Measurements from ENCODE around the gene CDCA7L. TPM values are rescaled to one million over a fixed set of nuclear protein-coding genes. Genes with fewer than 3 reads are reported as not detected.

CDCA7L gene
- total RNA-seq, 1 donor from 2014 or later, result 15.2 TPM

DNA sequence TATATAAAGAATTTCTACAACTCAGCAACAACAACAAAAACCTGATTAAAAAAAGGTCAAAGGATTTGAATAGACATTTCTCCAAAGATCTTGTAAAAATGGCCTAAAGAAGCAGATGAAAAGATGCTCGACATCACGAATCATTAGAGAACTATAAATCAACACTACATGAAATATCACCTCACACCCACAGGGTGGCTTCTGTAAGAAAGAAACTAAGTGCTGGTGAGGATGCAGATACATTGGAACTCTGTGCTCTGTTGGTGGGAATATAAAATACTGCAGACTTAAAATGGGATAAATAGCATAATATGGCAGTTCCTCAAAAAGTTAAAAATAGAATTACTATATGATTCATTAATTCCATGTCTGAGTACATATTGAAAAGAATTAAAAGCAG, 38.3 kb upstream of the CDCA7L start:
- H3K4me3 ChIP-seq (ENCODE audit: insufficient read depth, low read depth, low read length), result no peak overlapping the region
- H3K9ac ChIP-seq (ENCODE audit: low read length), result no peak overlapping the region
- no peak overlapping the region for H3K4me2 ChIP-seq (ENCODE audit: low read length)
- no peak for FAIRE-seq
- H2AFZ ChIP-seq (ENCODE audit: low read depth, low read length), result no peak overlapping the region
- TF ChIP-seq CTCF (IDR thresholded peaks at IDR 0.05; ENCODE audit: insufficient read depth, low read depth, low read length) (no peak), EZH2 (IDR thresholded peaks at IDR 0.05; ENCODE audit: insufficient read depth, low read length) (no peak)
- no peaks in the 10 kb centered on the region for H3K4me1 Mint-ChIP-seq (ENCODE audit: low read depth, unreplicated experiment)
- H3K4me3 Mint-ChIP-seq (ENCODE audit: unreplicated experiment), result no peak overlapping the region
- no peaks in the 10 kb centered on the region for H3K36me3 Mint-ChIP-seq (ENCODE audit: low read depth, unreplicated experiment)
- H4K20me1 ChIP-seq (ENCODE audit: insufficient read depth, low read length), result no peaks in the 10 kb centered on the region
- DNase-seq (ENCODE audit: low read depth), result no peak
- no peaks in the 10 kb centered on the region for H3K27me3 Mint-ChIP-seq (ENCODE audit: low read depth, unreplicated experiment)
- no peaks in the 10 kb centered on the region for H3K27me3 ChIP-seq (ENCODE audit: insufficient read depth, low read length)
- no peaks in the 10 kb centered on the region for H3K79me2 ChIP-seq (ENCODE audit: insufficient read depth, low read length)
- no peaks in the 10 kb centered on the region for H3K36me3 ChIP-seq (ENCODE audit: insufficient read depth, low read length)
- H3K27ac ChIP-seq (ENCODE audit: low read depth, low read length), result no peak overlapping the region
- no peaks in the 10 kb centered on the region for H3K9me3 ChIP-seq (ENCODE audit: insufficient read depth, low read depth, low read length)
- no peaks in the 10 kb centered on the region for H3K4me1 ChIP-seq (ENCODE audit: insufficient read depth, low read length)
- H3K27ac Mint-ChIP-seq (ENCODE audit: unreplicated experiment), result no peak overlapping the region
- no peaks in the 10 kb centered on the region for H3K9me3 Mint-ChIP-seq (ENCODE audit: unreplicated experiment)

DNA sequence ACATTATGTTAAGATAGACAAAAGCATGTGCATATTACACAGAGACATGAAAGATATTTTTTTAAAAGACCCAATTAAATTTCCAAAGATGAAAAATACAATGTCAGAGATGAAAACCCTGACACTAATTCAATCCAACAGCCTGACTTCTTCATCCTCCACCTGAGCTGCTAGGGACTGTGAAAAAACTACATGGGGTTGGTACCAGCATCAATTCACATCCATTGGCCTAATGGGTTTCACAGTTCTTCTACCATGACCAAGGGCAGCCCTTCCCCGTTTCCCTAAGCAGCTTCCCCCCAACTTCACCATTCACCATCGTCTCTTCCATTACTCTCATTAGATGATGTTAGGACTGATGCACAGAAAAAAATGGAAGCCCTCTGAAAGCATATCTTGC, 37.4 kb upstream of the CDCA7L start:
- no peak overlapping the region for H3K27ac ChIP-seq (ENCODE audit: low read depth, low read length)
- H3K27ac Mint-ChIP-seq (ENCODE audit: unreplicated experiment), result no peak overlapping the region
- no peak overlapping the region for H3K4me3 ChIP-seq (ENCODE audit: insufficient read depth, low read depth, low read length)
- no peaks in the 10 kb centered on the region for H3K36me3 Mint-ChIP-seq (ENCODE audit: low read depth, unreplicated experiment)
- H3K4me3 Mint-ChIP-seq (ENCODE audit: unreplicated experiment), result no peak overlapping the region
- H3K27me3 ChIP-seq (ENCODE audit: insufficient read depth, low read length), result no peaks in the 10 kb centered on the region
- H3K4me1 ChIP-seq (ENCODE audit: insufficient read depth, low read length), result no peaks in the 10 kb centered on the region
- FAIRE-seq (no peak), DNase-seq (ENCODE audit: low read depth) (no peak)
- H3K4me1 Mint-ChIP-seq (ENCODE audit: low read depth, unreplicated experiment), result no peaks in the 10 kb centered on the region
- no peaks in the 10 kb centered on the region for H3K9me3 ChIP-seq (ENCODE audit: insufficient read depth, low read depth, low read length)
- H3K27me3 Mint-ChIP-seq (ENCODE audit: low read depth, unreplicated experiment), result no peaks in the 10 kb centered on the region
- H3K36me3 ChIP-seq (ENCODE audit: insufficient read depth, low read length), result no peaks in the 10 kb centered on the region
- H2AFZ ChIP-seq (ENCODE audit: low read depth, low read length), result no peak overlapping the region
- no peaks in the 10 kb centered on the region for H4K20me1 ChIP-seq (ENCODE audit: insufficient read depth, low read length)
- no peaks in the 10 kb centered on the region for H3K79me2 ChIP-seq (ENCODE audit: insufficient read depth, low read length)
- TF ChIP-seq CTCF (IDR thresholded peaks at IDR 0.05; ENCODE audit: insufficient read depth, low read depth, low read length), result no peak
- no peak for TF ChIP-seq EZH2 (IDR thresholded peaks at IDR 0.05; ENCODE audit: insufficient read depth, low read length)
- no peaks in the 10 kb centered on the region for H3K9me3 Mint-ChIP-seq (ENCODE audit: unreplicated experiment)
- no peak overlapping the region for H3K9ac ChIP-seq (ENCODE audit: low read length)
- H3K4me2 ChIP-seq (ENCODE audit: low read length), result no peak overlapping the region

GRCh38 chr7:21981524-21981923, 35.8 kb upstream of the CDCA7L start:
- Histone ChIP-seq H3K4me2 (ENCODE audit: low read length) (no peak overlapping the region), H2AFZ (ENCODE audit: low read depth, low read length) (no peak overlapping the region), H3K27ac (ENCODE audit: low read depth, low read length) (no peak overlapping the region), H3K9ac (ENCODE audit: low read length) (no peak overlapping the region), H4K20me1 (ENCODE audit: insufficient read depth, low read length) (no peaks in the 10 kb centered on the region), H3K4me1 (ENCODE audit: insufficient read depth, low read length) (no peaks in the 10 kb centered on the region), H3K9me3 (ENCODE audit: insufficient read depth, low read depth, low read length) (no peaks in the 10 kb centered on the region), H3K36me3 (ENCODE audit: insufficient read depth, low read length) (no peaks in the 10 kb centered on the region), H3K79me2 (ENCODE audit: insufficient read depth, low read length) (no peaks in the 10 kb centered on the region), H3K27me3 (ENCODE audit: insufficient read depth, low read length) (no peaks in the 10 kb centered on the region), H3K4me3 (ENCODE audit: insufficient read depth, low read depth, low read length) (no peak overlapping the region)
- Mint-ChIP-seq H3K27me3 (ENCODE audit: low read depth, unreplicated experiment) (no peaks in the 10 kb centered on the region), H3K36me3 (ENCODE audit: low read depth, unreplicated experiment) (no peaks in the 10 kb centered on the region), H3K27ac (ENCODE audit: unreplicated experiment) (no peak overlapping the region), H3K4me3 (ENCODE audit: unreplicated experiment) (no peak overlapping the region), H3K4me1 (ENCODE audit: low read depth, unreplicated experiment) (no peaks in the 10 kb centered on the region), H3K9me3 (ENCODE audit: unreplicated experiment) (no peaks in the 10 kb centered on the region)
- no peak for FAIRE-seq
- DNase-seq (ENCODE audit: low read depth), result no peak
- TF ChIP-seq EZH2 (IDR thresholded peaks at IDR 0.05; ENCODE audit: insufficient read depth, low read length), result no peak
- TF ChIP-seq CTCF (IDR thresholded peaks at IDR 0.05; ENCODE audit: insufficient read depth, low read depth, low read length), result no peak

Measured in astrocyte (in vitro differentiated cells and primary cell).